ENCODE data around the gene USP4. TPM values are rescaled to one million over a fixed set of nuclear protein-coding genes. Genes with fewer than 3 reads are reported as not detected.

Gene USP4
- 14.7 TPM for polyA plus RNA-seq (2013, experiment 1 of 2)
- polyA plus RNA-seq (2013, experiment 2 of 2): 16.9 TPM

- Histone ChIP-seq H3K27me3 (ENCODE audit: insufficient read depth, low read length) (no peaks in the 10 kb centered on the region), H3K27ac (ENCODE audit: low read depth, low read length) (peak within 1 kb of the TSS; percentile 93), H3K9ac (ENCODE audit: low read depth, low read length) (peak within 1 kb of the TSS; percentile 81), H3K4me3 (ENCODE audit: low read length) (peak within 1 kb of the TSS; percentile 97), H3K36me3 (ENCODE audit: insufficient read depth, low read length) (peaks cover 10% of the 10 kb centered on the region), H3K4me1 (ENCODE audit: insufficient read depth, low read length) (peaks cover 4% of the 10 kb centered on the region), H3K9me3 (ENCODE audit: insufficient read depth, low read depth, low read length) (no peaks in the 10 kb centered on the region)
- WGBS: 1% methylated on average over 70 of the region's 70 CpGs
Observed at GRCh38 chr3:49339941-49340800, at the start of gene USP4. Gene USP4 (minus strand): TSS chr3:49340053. CDS start chr3:49340024, 29 bp downstream.

GRCh38 chr3:49389297-49389696 lies 49.4 kb upstream of the USP4 start:
- H3K9me3 ChIP-seq (ENCODE audit: insufficient read depth, low read depth, low read length): no peaks in the 10 kb centered on the region
- H3K4me1 ChIP-seq (ENCODE audit: insufficient read depth, low read length): no peaks in the 10 kb centered on the region
- WGBS: 98% methylated on average over 6 of the region's 6 CpGs
- H3K9ac ChIP-seq (ENCODE audit: low read depth, low read length): no peak overlapping the region
- H3K36me3 ChIP-seq (ENCODE audit: insufficient read depth, low read length): peaks cover 12% of the 10 kb centered on the region; the same call in 1 of the 2 replicates
- no peak overlapping the region for H3K4me3 ChIP-seq (ENCODE audit: low read length)
- H3K27ac ChIP-seq (ENCODE audit: low read depth, low read length): no peak overlapping the region
- H3K27me3 ChIP-seq (ENCODE audit: insufficient read depth, low read length): no peaks in the 10 kb centered on the region

- Histone ChIP-seq H3K4me1 (ENCODE audit: insufficient read depth, low read length) (no peaks in the 10 kb centered on the region), H3K36me3 (ENCODE audit: insufficient read depth, low read length) (peaks cover 11% of the 10 kb centered on the region; the same call in 1 of the 2 replicates), H3K27ac (ENCODE audit: low read depth, low read length) (no peak overlapping the region), H3K9ac (ENCODE audit: low read depth, low read length) (no peak overlapping the region), H3K27me3 (ENCODE audit: insufficient read depth, low read length) (no peaks in the 10 kb centered on the region), H3K4me3 (ENCODE audit: low read length) (no peak overlapping the region), H3K9me3 (ENCODE audit: insufficient read depth, low read depth, low read length) (no peaks in the 10 kb centered on the region)
- WGBS: 98% methylated on average over 1 of the region's 1 CpG
Observed at GRCh38 chr3:49388289-49388820, 48.5 kb upstream of the USP4 start.

- 97% methylated on average over 1 of the region's 2 CpGs for WGBS
- Histone ChIP-seq H3K36me3 (ENCODE audit: insufficient read depth, low read length) (peaks cover 11% of the 10 kb centered on the region; the same call in 1 of the 2 replicates), H3K9me3 (ENCODE audit: insufficient read depth, low read depth, low read length) (no peaks in the 10 kb centered on the region), H3K27ac (ENCODE audit: low read depth, low read length) (no peak overlapping the region), H3K4me1 (ENCODE audit: insufficient read depth, low read length) (no peaks in the 10 kb centered on the region), H3K27me3 (ENCODE audit: insufficient read depth, low read length) (no peaks in the 10 kb centered on the region), H3K4me3 (ENCODE audit: low read length) (no peak overlapping the region), H3K9ac (ENCODE audit: low read depth, low read length) (no peak overlapping the region)
Observed at GRCh38 chr3:49387721-49388120, 47.9 kb upstream of the USP4 start.

- no peak overlapping the region for H3K27ac ChIP-seq (ENCODE audit: low read depth, low read length)
Observed at GRCh38 chr3:49386056-49386756, 46.4 kb upstream of the USP4 start.

GRCh38 chr3:49385617-49386016 lies 45.8 kb upstream of the USP4 start:
- Histone ChIP-seq H3K27me3 (ENCODE audit: insufficient read depth, low read length) (no peaks in the 10 kb centered on the region), H3K4me3 (ENCODE audit: low read length) (no peak overlapping the region), H3K9me3 (ENCODE audit: insufficient read depth, low read depth, low read length) (no peaks in the 10 kb centered on the region), H3K27ac (ENCODE audit: low read depth, low read length) (no peak overlapping the region), H3K9ac (ENCODE audit: low read depth, low read length) (no peak overlapping the region), H3K36me3 (ENCODE audit: insufficient read depth, low read length) (peaks cover 9% of the 10 kb centered on the region; the same call in 1 of the 2 replicates), H3K4me1 (ENCODE audit: insufficient read depth, low read length) (no peaks in the 10 kb centered on the region)
- no CpG with 5 or more reads among the region's 1 CpG for WGBS

More at GRCh38 chr3:49386056-49386756, 46.4 kb upstream of the USP4 start:
- no peaks in the 10 kb centered on the region for H3K27me3 ChIP-seq (ENCODE audit: insufficient read depth, low read length)
- H3K9me3 ChIP-seq (ENCODE audit: insufficient read depth, low read depth, low read length): no peaks in the 10 kb centered on the region
- H3K4me3 ChIP-seq (ENCODE audit: low read length): no peak overlapping the region
- H3K4me1 ChIP-seq (ENCODE audit: insufficient read depth, low read length): no peaks in the 10 kb centered on the region
- WGBS: 93% methylated on average over 11 of the region's 11 CpGs
- H3K9ac ChIP-seq (ENCODE audit: low read depth, low read length): no peak overlapping the region
- peaks cover 9% of the 10 kb centered on the region; the same call in 1 of the 2 replicates for H3K36me3 ChIP-seq (ENCODE audit: insufficient read depth, low read length)

GRCh38 chr3:49383387-49383786 lies 43.5 kb upstream of the USP4 start:
- 87% methylated on average over 5 of the region's 5 CpGs for WGBS
- no peaks in the 10 kb centered on the region for H3K4me1 ChIP-seq (ENCODE audit: insufficient read depth, low read length)
- H3K36me3 ChIP-seq (ENCODE audit: insufficient read depth, low read length): peaks cover 4% of the 10 kb centered on the region; the same call in 1 of the 2 replicates

GRCh38 chr3:49378249-49378895 lies 38.5 kb upstream of the USP4 start:
- H3K4me1 ChIP-seq (ENCODE audit: insufficient read depth, low read length): no peaks in the 10 kb centered on the region
- H3K9me3 ChIP-seq (ENCODE audit: insufficient read depth, low read depth, low read length): no peaks in the 10 kb centered on the region
- H3K36me3 ChIP-seq (ENCODE audit: insufficient read depth, low read length): peaks cover 25% of the 10 kb centered on the region
- H3K4me3 ChIP-seq (ENCODE audit: low read length): no peak overlapping the region
- no peak overlapping the region for H3K27ac ChIP-seq (ENCODE audit: low read depth, low read length)
- no peaks in the 10 kb centered on the region for H3K27me3 ChIP-seq (ENCODE audit: insufficient read depth, low read length)
- 89% methylated on average over 10 of the region's 11 CpGs for WGBS
- no peak overlapping the region for H3K9ac ChIP-seq (ENCODE audit: low read depth, low read length)

More at GRCh38 chr3:49383387-49383786, 43.5 kb upstream of the USP4 start:
- Histone ChIP-seq H3K4me3 (ENCODE audit: low read length) (no peak overlapping the region), H3K9me3 (ENCODE audit: insufficient read depth, low read depth, low read length) (no peaks in the 10 kb centered on the region), H3K9ac (ENCODE audit: low read depth, low read length) (no peak overlapping the region), H3K27ac (ENCODE audit: low read depth, low read length) (no peak overlapping the region), H3K27me3 (ENCODE audit: insufficient read depth, low read length) (no peaks in the 10 kb centered on the region)

GRCh38 chr3:49377483-49377882 lies 37.6 kb upstream of the USP4 start:
- H3K9ac ChIP-seq (ENCODE audit: low read depth, low read length): no peak overlapping the region
- no peak overlapping the region for H3K4me3 ChIP-seq (ENCODE audit: low read length)
- no peaks in the 10 kb centered on the region for H3K4me1 ChIP-seq (ENCODE audit: insufficient read depth, low read length)
- H3K27me3 ChIP-seq (ENCODE audit: insufficient read depth, low read length): no peaks in the 10 kb centered on the region
- 100% methylated on average over 1 of the region's 1 CpG for WGBS
- no peaks in the 10 kb centered on the region for H3K9me3 ChIP-seq (ENCODE audit: insufficient read depth, low read depth, low read length)
- peaks cover 33% of the 10 kb centered on the region for H3K36me3 ChIP-seq (ENCODE audit: insufficient read depth, low read length)
- no peak overlapping the region for H3K27ac ChIP-seq (ENCODE audit: low read depth, low read length)

- Histone ChIP-seq H3K27me3 (ENCODE audit: insufficient read depth, low read length) (no peaks in the 10 kb centered on the region), H3K27ac (ENCODE audit: low read depth, low read length) (no peak overlapping the region), H3K4me3 (ENCODE audit: low read length) (no peak overlapping the region), H3K9me3 (ENCODE audit: insufficient read depth, low read depth, low read length) (no peaks in the 10 kb centered on the region), H3K9ac (ENCODE audit: low read depth, low read length) (no peak overlapping the region), H3K36me3 (ENCODE audit: insufficient read depth, low read length) (peaks cover 65% of the 10 kb centered on the region), H3K4me1 (ENCODE audit: insufficient read depth, low read length) (no peaks in the 10 kb centered on the region)
Observed at GRCh38 chr3:49371946-49372345, 32.1 kb upstream of the USP4 start.
